ENCODE measurements around the gene MRPL18. TPM values are rescaled to one million over a fixed set of nuclear protein-coding genes. Genes with fewer than 3 reads are reported as not detected.

Gene MRPL18
- total and polyA plus RNA-seq, 2 of the 8 experiments (the other 6 are each of a cell fraction or from before 2014, with no cell fraction given) = 58.7 to 79.8 TPM

DNA sequence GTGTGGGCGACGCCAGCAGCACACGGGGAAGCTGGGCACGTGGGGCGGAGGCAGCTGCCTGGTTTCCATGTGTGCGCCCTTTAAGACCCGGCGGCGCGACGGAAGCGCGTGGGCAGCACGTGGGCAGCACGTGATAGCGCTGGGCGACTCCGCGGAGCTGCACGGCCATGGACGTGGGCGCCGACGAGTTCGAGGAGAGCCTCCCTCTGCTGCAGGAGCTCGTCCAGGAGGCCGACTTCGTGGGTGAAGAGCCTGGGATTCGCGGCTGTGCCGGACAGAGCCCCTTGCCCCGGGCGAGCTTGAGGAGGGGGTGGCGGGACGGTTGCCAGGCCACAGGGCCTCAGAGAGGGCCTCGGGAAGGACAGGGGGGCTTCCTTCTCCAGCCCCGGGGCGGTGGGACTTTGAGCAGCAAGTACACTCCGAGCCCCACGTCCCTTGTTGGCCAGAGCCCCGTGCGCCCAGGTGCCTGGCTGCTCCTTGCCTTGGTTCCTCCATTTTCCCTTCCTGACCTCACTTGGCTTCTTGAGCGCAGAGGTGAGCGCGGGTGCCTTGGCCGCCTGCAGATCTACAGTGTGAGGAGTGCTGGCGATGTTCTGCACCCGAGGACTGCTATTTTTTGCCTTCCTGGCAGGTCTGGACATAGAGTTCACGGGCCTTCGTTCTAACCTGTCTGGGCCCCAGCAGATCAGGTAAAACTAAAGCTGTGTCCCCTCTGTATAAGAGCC is 10.0 kb downstream of the MRPL18 start, which contains the start of gene PNLDC1:
PNLDC1 (plus strand) TSS at position 136 of the 725 bp plus-strand sequence; CDS start at position 168, 32 bp downstream.
- Histone ChIP-seq H2BK120ac (replicated peaks; ENCODE audit: low read depth, low read length) (no peak within 1 kb of the TSS), H3K23ac (ENCODE audit: insufficient read length) (no peak within 1 kb of the TSS), H3K36me3 (ENCODE audit: control insufficient read depth in 2 of 4, insufficient read depth in 4 of 4, low read length in 3 of 4) (peaks cover 0 to 29% (median 11%) of the 10 kb centered on the region in 4 experiments; a peak in 7 of 8 replicates), H3K4me2 (ENCODE audit: insufficient read depth in 1 of 2, low read depth in 2 of 2, low read length in 2 of 2) (no peak within 1 kb of the TSS), H3K4me3 (ENCODE audit: extremely low read depth in 1 of 4, insufficient read depth in 2 of 4, low read depth in 3 of 4, low read length in 4 of 4) (no peak within 1 kb of the TSS), H3K9ac (replicated peaks in 1 of 4; ENCODE audit: extremely low read depth in 1 of 4, low read depth in 3 of 4, low read length in 3 of 4) (no peak within 1 kb of the TSS), H4K5ac (ENCODE audit: insufficient read length, low read depth, low read length) (no peak within 1 kb of the TSS), H3K27me3 (replicated peaks in 1 of 4; ENCODE audit: control insufficient read depth in 3 of 4, extremely low read depth in 1 of 4, insufficient read depth in 3 of 4, low read length in 3 of 4) (no peaks in the 10 kb centered on the region), H2BK20ac (ENCODE audit: low read length) (no peak within 1 kb of the TSS), H3K56ac (replicated peaks; ENCODE audit: insufficient read length, low read depth, low read length) (no peak within 1 kb of the TSS), H2AFZ (ENCODE audit: low read length) (no peak within 1 kb of the TSS), H2BK15ac (ENCODE audit: low read length) (no peak within 1 kb of the TSS), H4K91ac (replicated peaks; ENCODE audit: insufficient read length, low read length) (no peak within 1 kb of the TSS), H3K79me2 (ENCODE audit: control insufficient read depth in 1 of 2, insufficient read depth in 2 of 2, low read length in 2 of 2) (peaks cover 0 to 2% of the 10 kb centered on the region in 2 experiments; a peak in 1 of 4 replicates), H3K79me1 (ENCODE audit: low read depth, low read length) (no peaks in the 10 kb centered on the region), H3K14ac (ENCODE audit: insufficient read length) (no peak within 1 kb of the TSS), H3K23me2 (ENCODE audit: low read depth, low read length) (no peaks in the 10 kb centered on the region), H2BK12ac (ENCODE audit: low read depth, low read length) (no peak within 1 kb of the TSS), H3K4me1 (replicated peaks in 1 of 4; ENCODE audit: control insufficient read depth in 3 of 4, insufficient read depth in 4 of 4, low read length in 3 of 4) (no peaks in the 10 kb centered on the region), H4K20me1 (replicated peaks in 1 of 2; ENCODE audit: control insufficient read depth in 1 of 2, insufficient read depth in 2 of 2, low read length in 2 of 2) (peaks cover 0 to 2% of the 10 kb centered on the region in 2 experiments), H3K27ac (ENCODE audit: low read depth, low read length) (no peak within 1 kb of the TSS), H3K18ac (ENCODE audit: extremely low read depth, low read length) (no peak within 1 kb of the TSS), H3K9me3 (ENCODE audit: insufficient read depth in 2 of 2, low read depth in 1 of 2, low read length in 1 of 2) (no peaks in the 10 kb centered on the region), H4K8ac (ENCODE audit: extremely low read depth, insufficient read depth, low read length) (no peak within 1 kb of the TSS), H3K4ac (replicated peaks; ENCODE audit: insufficient read length, low read depth, low read length) (no peak within 1 kb of the TSS), H2AK5ac (ENCODE audit: low read depth, low read length) (no peak within 1 kb of the TSS), H2BK5ac (ENCODE audit: low read depth, low read length) (no peak within 1 kb of the TSS; the same call in 1 of the 2 replicates)
- FAIRE-seq = no peak
- 92% methylated on average over 39 of the region's 50 CpGs; no CpG with 5 or more reads in 1 of the 2 experiments for WGBS, 2 experiments (ENCODE audit: extremely low coverage in 1 of 2, insufficient coverage in 1 of 2, insufficient read length in 1 of 2, insufficient replicate concordance in 2 of 2, low coverage in 1 of 2, low lambda C conversion rate in 2 of 2, missing lambda C conversion rate in 1 of 2)
- no peak for DNase-seq (ENCODE audit: low read depth in 1 of 2, low spot score in 2 of 2)
- TF ChIP-seq RNF2 (IDR thresholded peaks at IDR 0.05; ENCODE audit: borderline replicate concordance, low read depth, low read length, missing control alignments, poor library complexity, severe bottlenecking) (no peak), CEBPB (IDR thresholded peaks at IDR 0.05; ENCODE audit: low read depth, low read length) (no peak), MAFK (IDR thresholded peaks at IDR 0.05; ENCODE audit: low read depth, low read length) (no peak), TCF12 (IDR thresholded peaks at IDR 0.05; ENCODE audit: low read depth, low read length) (no peak), JUND (IDR thresholded peaks at IDR 0.05; ENCODE audit: low read length) (no peak), SUZ12 (IDR thresholded peaks at IDR 0.05; ENCODE audit: low read length) (no peak), RFX5 (IDR thresholded peaks at IDR 0.05; ENCODE audit: borderline replicate concordance, low read depth, low read length) (no peak), RXRA (IDR thresholded peaks at IDR 0.05; ENCODE audit: insufficient read depth, low read depth, low read length) (no peak)
- TF ChIP-seq, protein P1, sequence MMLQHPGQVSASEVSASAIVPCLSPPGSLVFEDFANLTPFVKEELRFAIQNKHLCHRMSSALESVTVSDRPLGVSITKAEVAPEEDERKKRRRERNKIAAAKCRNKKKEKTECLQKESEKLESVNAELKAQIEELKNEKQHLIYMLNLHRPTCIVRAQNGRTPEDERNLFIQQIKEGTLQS (IDR thresholded peaks at IDR 0.05; ENCODE audit: insufficient read depth, low read depth, low read length) = no peak
- CTCF ChIA-PET (ENCODE audit: partially characterized antibody) = no interaction called here
- POLR2A ChIA-PET (ENCODE audit: partially characterized antibody) = interaction anchor here (0.6 to 5.9 kb wide), 2 partner anchors 11 to 35 kb away, joined by 3 to 41 read pairs; partner anchors contain the start of genes MRPL18 and TCP1

Data from H1 (cell line).